Upper lobe of left lung (tissue), 6 donors: ENCODE results near the gene LCN15. TPM values are rescaled to one million over a fixed set of nuclear protein-coding genes. Genes with fewer than 3 reads are reported as not detected.
A peak's percentile ranks its signal among the peaks of the same experiment; 100 is the strongest.

ENCODE experiments used
- ATAC-seq, 2 donors: fragments of 200-7000 bp; cut with Tn5 transposase; one replicate each; pipeline ENCODE4 v1.9.1; 2022; ENCODE audit warnings: mild to moderate bottlenecking in 2 of 2, moderate library complexity in 2 of 2; ENCODE audit not compliant: low FRiP score in 2 of 2
- DNase-seq, 2 donors: peaks; one replicate each; pipeline ENCODE4 v3.0.0-alpha.2; 2019 to 2020
- H3K27ac ChIP-seq, 4 donors: fragments of 200-600 bp; sonication (generic); one replicate each; pipeline ENCODE4 v1.5.1; 2016 to 2019
- H3K27me3 ChIP-seq, 4 donors: fragments of 200-600 bp; sonication (generic); one replicate each; pipeline ENCODE4 v1.5.1; 2017 to 2019
- H3K36me3 ChIP-seq, 4 donors: fragments of 200-600 bp; sonication (generic); one replicate each; pipeline ENCODE4 v1.5.1; 2016 to 2019
- H3K4me1 ChIP-seq, 4 donors: fragments of 200-600 bp; sonication (generic); one replicate each; pipeline ENCODE4 v1.5.1; 2018 to 2019
- H3K4me3 ChIP-seq, 4 donors: fragments of 200-600 bp; sonication (generic); one replicate each; pipeline ENCODE4 v1.5.1; 2017 to 2019; ENCODE audit warnings: mild to moderate bottlenecking in 2 of 4, moderate library complexity in 1 of 4
- H3K9me3 ChIP-seq, 4 donors: fragments of 200-600 bp; sonication (generic); one replicate each; pipeline ENCODE4 v1.5.1; 2018 to 2019
- CTCF ChIP-seq, 6 experiments: fragments of 450-650 bp in 4 of 6; fragments of 200-600 bp in 2 of 6; sonication (generic) in 2 of 6; IDR thresholded peaks; one replicate each; pipeline ENCODE4 v1.5.1; 2016 to 2019; ENCODE audit warnings: antibody characterized with exemption in 6 of 6
- EP300 ChIP-seq, 4 donors: sonication (generic); formaldehyde crosslinking; IDR thresholded peaks; one replicate each; pipeline ENCODE4 v1.5.1; 2017; ENCODE audit warnings: antibody characterized with exemption in 4 of 4, control low read depth in 2 of 4
- POLR2A ChIP-seq, 4 donors: fragments of 450-650 bp; IDR thresholded peaks; one replicate each; pipeline ENCODE4 v1.5.1; 2016 to 2017; ENCODE audit warnings: antibody characterized with exemption in 4 of 4, mild to moderate bottlenecking in 2 of 4
- POLR2AphosphoS5 ChIP-seq, 2 donors: sonication (generic); formaldehyde crosslinking; IDR thresholded peaks; one replicate each; pipeline ENCODE4 v1.5.1; 2017; ENCODE audit warnings: antibody characterized with exemption in 2 of 2
- WGBS, 2 donors: methylation state at CpG; one replicate each; pipeline ENCODE4 v1.1.5; 2017 to 2018; 5-methylcytosine and 5-hydroxymethylcytosine counted together
- total RNA-seq, 6 donors: library from RNA; depleted of rRNA in 4 of 6; stranded (reverse); fragments of >200 nt in 4 of 6; gene quantifications; one replicate each; pipeline versions ENCODE4 v1.1.0 to v1.2.1, GENCODE V29; 2016 to 2021
- donor health status: DM: no; HTN: no; CAD: no; lungs with moderate emphysema.
- donor health status: DM: no; HTN: yes; CAD: no; lungs with severe emphysema.

The LCN15 gene
- total RNA-seq, 6 donors from 2014 or later, result 0.23 TPM; not detected in 5

- peak overlapping the region; percentile 59 to 97 (median 78) for H3K4me3 ChIP-seq
- TF ChIP-seq CTCF (IDR thresholded peaks at IDR 0.05), result no peak
- no peak for TF ChIP-seq POLR2AphosphoS5 (IDR thresholded peaks at IDR 0.05)
- TF ChIP-seq EP300 (IDR thresholded peaks at IDR 0.05), result no peak
- no peak for TF ChIP-seq POLR2A (IDR thresholded peaks at IDR 0.05)
- H3K27me3 ChIP-seq, result no peaks in the 10 kb centered on the region
- H3K9me3 ChIP-seq, result no peaks in the 10 kb centered on the region
- ATAC-seq (peak; percentile 1 to 59), DNase-seq (peak in 1 of 2 donors; percentile 89)
- H3K27ac ChIP-seq, result peak overlapping the region in 3 of 4 donors; percentile 65 to 89 (median 83)
- H3K36me3 ChIP-seq, result peaks cover 23 to 30% (median 26%) of the 10 kb centered on the region in 4 donors
- peaks cover 32 to 50% (median 39%) of the 10 kb centered on the region in 4 donors for H3K4me1 ChIP-seq
- WGBS, 2 donors, result 10% methylated on average over 22 of the region's 53 CpGs; no CpG with 5 or more reads in 1 of the 2 donors
Observed at GRCh38 chr9:136728548-136729123, 35.7 kb downstream of the LCN15 start.

- peak overlapping the region; percentile 65 to 89 (median 80) for H3K27ac ChIP-seq
- 0 to 4% methylated on average over 8 to 11 of the region's 66 CpGs for WGBS, 2 donors
Observed at GRCh38 chr9:136728080-136728547, 36.2 kb downstream of the LCN15 start.

GRCh38 chr9:136726631-136727191 lies 37.6 kb downstream of the LCN15 start:
- peaks cover 40 to 68% (median 47%) of the 10 kb centered on the region in 4 donors for H3K4me1 ChIP-seq
- TF ChIP-seq EP300 (IDR thresholded peaks at IDR 0.05) (no peak), CTCF (IDR thresholded peaks at IDR 0.05) (peak in 5 of 6 experiments; percentile 30 to 53 (median 49)), POLR2A (IDR thresholded peaks at IDR 0.05) (no peak)
- peak overlapping the region; percentile 59 to 97 (median 78) for H3K4me3 ChIP-seq
- peak overlapping the region in 2 of 4 donors; percentile 55 to 89 for H3K27ac ChIP-seq
- 13 to 15% methylated on average over 13 to 18 of the region's 18 CpGs for WGBS, 2 donors
- DNase-seq (no peak), ATAC-seq (no peak)
- no peaks in the 10 kb centered on the region for H3K9me3 ChIP-seq
- peaks cover 27 to 49% (median 45%) of the 10 kb centered on the region in 4 donors for H3K36me3 ChIP-seq
- H3K27me3 ChIP-seq, result no peaks in the 10 kb centered on the region

More at GRCh38 chr9:136728080-136728547, 36.2 kb downstream of the LCN15 start:
- DNase-seq (peak; percentile 87 to 99), ATAC-seq (peak; percentile 90 to 96)
- Histone ChIP-seq H3K27me3 (no peaks in the 10 kb centered on the region), H3K36me3 (peaks cover 27 to 35% (median 31%) of the 10 kb centered on the region in 4 donors), H3K4me3 (peak overlapping the region; percentile 59 to 97 (median 78)), H3K9me3 (no peaks in the 10 kb centered on the region), H3K4me1 (peaks cover 32 to 54% (median 40%) of the 10 kb centered on the region in 4 donors)
- TF ChIP-seq CTCF (IDR thresholded peaks at IDR 0.05), result peak; percentile 91 to 99 (median 99)
- TF ChIP-seq EP300 (IDR thresholded peaks at IDR 0.05), result peak in 1 of 4 donors; percentile 85
- TF ChIP-seq POLR2A (IDR thresholded peaks at IDR 0.05), result peak; percentile 95 to 100 (median 98)
- peak; percentile 99 to 100 for TF ChIP-seq POLR2AphosphoS5 (IDR thresholded peaks at IDR 0.05)

GRCh38 chr9:136726118-136726517 lies 38.2 kb downstream of the LCN15 start:
- H3K27me3 ChIP-seq, result no peaks in the 10 kb centered on the region
- 42 to 68% methylated on average over 14 to 16 of the region's 16 CpGs for whole genome bisulfite sequencing, 2 donors
- no peak for TF ChIP-seq POLR2A (IDR thresholded peaks at IDR 0.05)
- no peak for TF ChIP-seq EP300 (IDR thresholded peaks at IDR 0.05)
- TF ChIP-seq CTCF (IDR thresholded peaks at IDR 0.05), result no peak
- no peak for TF ChIP-seq POLR2AphosphoS5 (IDR thresholded peaks at IDR 0.05)
- ATAC-seq, result no peak
- DNase-seq, result no peak
- peaks cover 44 to 72% (median 48%) of the 10 kb centered on the region in 4 donors for H3K4me1 ChIP-seq
- peak overlapping the region in 2 of 4 donors; percentile 55 to 89 for H3K27ac ChIP-seq
- peak overlapping the region in 3 of 4 donors; percentile 59 to 93 (median 63) for H3K4me3 ChIP-seq
- H3K36me3 ChIP-seq, result peaks cover 27 to 52% (median 48%) of the 10 kb centered on the region in 4 donors
- no peaks in the 10 kb centered on the region for H3K9me3 ChIP-seq
